NCI-H1694 (cell line): ENCODE data around the gene FBXW7.
A peak's percentile ranks its signal among the peaks of the same experiment; 100 is the strongest.
"Not testable (repeated sequence)": the region's sequence is repeated elsewhere in the genome, so short reads cannot be mapped to it uniquely, and the experiment has no call there.

ENCODE experiments used
- DNase-seq: peaks from one replicate; lab custom pipeline; 2025; lab: John Stamatoyannopoulos, UW

The FBXW7 gene

GRCh38 chr4:152535903-152536544, at the start of gene FBXW7:
Gene FBXW7 (minus strand): TSS chr4:152536092. CDS start chr4:152411803, 124,289 bp downstream.
- DNase-seq, result peak; percentile 93

- DNase-seq, result no peak
Measured at GRCh38 chr4:152585023-152585441, 49.1 kb upstream of the FBXW7 start.

GRCh38 chr4:152581536-152582160, 45.8 kb upstream of the FBXW7 start:
- no peak for DNase-seq

GRCh38 chr4:152579916-152580315, 44.0 kb upstream of the FBXW7 start:
- DNase-seq, result no peak

DNA sequence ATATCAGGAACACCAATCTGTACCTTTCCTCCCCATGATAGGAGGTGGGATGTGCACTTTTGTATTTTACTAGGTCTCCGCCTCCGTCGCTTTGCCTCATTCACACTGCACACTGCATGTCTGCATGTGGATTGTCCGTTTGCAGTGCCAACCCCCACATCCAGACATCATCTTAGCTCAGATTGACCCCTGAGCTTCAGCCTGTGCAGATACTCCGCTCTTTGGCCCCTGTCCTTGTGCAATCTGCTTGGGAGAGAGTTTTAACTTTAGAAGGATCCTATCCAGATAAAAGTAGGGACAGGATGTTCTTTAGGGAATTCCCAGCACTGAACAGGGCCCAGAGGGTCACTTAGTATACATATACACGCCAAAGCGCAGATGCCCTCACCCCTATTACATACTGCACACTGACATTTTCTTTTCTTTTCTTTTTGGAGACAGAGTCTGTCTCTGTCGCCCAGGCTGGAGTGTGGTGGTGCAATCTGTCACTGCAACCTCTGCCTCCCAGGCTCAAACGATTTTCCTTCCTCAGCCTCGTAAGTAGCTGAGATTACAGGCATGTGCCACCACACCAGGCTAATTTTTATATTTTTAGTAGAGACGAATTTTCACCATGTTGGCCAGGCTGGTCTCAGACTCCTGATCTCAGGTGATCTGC, 43.3 kb upstream of the FBXW7 start:
- DNase-seq, result no peak

DNA sequence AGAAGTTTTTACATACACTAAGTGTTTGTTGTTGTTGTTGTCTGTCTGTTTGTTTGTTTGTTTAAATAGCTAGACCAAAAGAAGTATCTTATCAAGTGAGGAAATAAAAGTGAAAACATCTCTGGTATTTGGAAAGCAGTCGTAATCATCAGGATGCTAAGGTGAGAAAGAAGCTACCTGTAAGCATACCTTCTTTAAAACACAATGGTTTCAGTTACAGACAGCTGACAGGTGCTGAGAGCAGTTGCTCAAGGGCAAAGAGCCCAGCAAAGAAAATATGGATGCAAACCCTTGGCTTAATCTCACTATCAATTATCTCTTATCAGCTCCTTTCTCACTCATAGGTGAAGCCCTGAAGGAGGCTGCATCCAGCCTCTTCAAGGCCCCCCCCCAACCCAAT, 42.8 kb upstream of the FBXW7 start:
- no peak for DNase-seq

DNA sequence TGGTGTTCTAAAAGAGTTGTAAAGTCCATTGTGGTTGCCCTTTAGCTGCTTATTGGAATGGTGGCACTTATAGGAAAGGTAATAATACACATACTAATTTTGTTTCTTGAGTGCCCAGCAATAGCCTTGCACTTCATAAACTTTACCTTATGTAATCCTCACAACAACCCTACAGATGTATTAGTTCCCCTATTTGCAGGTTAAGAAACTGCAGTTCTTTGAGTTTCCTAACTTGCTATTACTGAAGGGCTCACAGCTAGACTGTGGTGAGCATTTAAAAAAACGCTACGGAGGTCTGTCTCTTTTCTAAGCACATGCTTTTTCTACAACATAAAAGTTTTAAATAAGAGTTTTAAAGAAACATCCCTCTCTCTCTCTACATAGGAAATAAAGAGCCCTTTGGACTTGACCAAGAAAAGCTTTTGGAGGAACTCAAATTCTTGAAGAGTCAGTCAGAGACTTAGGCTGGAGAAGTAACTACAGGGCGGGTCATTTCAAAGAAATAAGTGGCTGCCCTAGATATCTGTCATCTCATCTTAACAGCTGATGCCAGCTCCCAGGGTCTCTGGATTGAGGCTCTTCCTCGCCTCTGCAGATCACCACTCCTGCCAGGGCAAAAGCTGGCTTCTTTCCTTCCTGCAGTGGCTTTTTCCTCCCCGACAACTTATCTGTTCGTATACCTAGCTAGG, 42.0 kb upstream of the FBXW7 start:
- DNase-seq, result no peak

- DNase-seq, result no peak
Measured at GRCh38 chr4:152575533-152575932, 39.6 kb upstream of the FBXW7 start.

- DNase-seq, result no peak
Measured at GRCh38 chr4:152573861-152574260, 38.0 kb upstream of the FBXW7 start.

- no peak for DNase-seq
Measured at GRCh38 chr4:152572417-152573086, 36.7 kb upstream of the FBXW7 start.

DNA sequence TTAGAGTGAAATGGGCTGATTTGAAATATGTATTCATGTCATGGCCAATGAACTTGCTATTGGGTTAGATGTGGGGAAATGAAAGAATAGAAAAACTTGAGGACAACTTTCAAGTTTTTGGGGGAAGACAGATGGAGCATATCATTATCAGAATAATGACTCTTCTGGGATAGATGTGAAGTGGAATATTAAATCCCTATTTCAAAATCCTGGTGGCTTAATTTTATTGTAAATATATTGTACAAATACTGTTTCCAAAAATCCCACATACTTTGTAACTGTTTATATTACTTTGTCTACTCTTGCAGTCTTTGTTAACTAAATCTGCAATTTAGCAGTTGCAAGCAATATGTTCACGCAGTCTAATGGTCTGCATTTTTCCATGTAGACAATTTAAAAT, 35.9 kb upstream of the FBXW7 start:
- no peak for DNase-seq

- DNase-seq, result no peak
Measured at GRCh38 chr4:152571296-152571695, 35.4 kb upstream of the FBXW7 start.

- DNase-seq, result no peak
Measured at GRCh38 chr4:152565333-152565732, 29.4 kb upstream of the FBXW7 start.

DNA sequence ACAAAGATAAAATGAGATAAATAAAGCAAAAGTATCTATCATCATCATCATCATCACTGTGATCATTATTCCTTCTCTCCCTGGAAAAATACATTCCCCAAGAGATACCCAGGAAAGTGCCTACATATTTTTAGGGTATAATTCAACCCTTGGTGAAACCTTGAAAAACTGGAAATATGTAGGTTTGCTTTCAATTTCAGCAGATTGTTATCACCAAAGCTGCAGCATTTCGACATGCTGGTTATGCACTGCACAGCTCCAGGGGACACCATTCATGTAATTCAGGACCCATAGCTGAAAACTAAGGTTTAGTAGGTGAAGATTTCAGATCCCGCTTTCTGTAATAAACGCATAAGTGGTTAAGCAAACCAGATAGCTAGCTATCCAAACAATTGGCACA, 28.4 kb upstream of the FBXW7 start:
- no peak for DNase-seq

DNA sequence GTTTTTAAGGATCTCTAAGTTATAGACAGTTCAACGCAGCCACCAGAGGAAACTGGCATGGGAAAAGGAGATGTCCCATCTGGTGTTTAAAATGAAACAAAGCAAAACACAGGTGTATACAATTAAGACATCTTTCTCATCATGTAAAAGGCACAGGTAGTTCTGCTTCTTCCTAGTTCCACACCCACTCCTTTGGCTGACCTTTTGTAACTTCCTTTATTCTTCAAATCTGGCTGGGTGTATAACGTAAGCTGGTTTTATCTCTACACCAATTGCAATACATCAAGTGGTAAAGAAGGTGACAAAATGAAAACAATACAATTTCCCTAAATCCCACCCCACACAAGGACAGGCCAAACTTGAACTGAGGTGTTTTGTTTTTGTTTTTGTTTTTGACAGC, 27.3 kb upstream of the FBXW7 start:
- DNase-seq, result no peak

DNA sequence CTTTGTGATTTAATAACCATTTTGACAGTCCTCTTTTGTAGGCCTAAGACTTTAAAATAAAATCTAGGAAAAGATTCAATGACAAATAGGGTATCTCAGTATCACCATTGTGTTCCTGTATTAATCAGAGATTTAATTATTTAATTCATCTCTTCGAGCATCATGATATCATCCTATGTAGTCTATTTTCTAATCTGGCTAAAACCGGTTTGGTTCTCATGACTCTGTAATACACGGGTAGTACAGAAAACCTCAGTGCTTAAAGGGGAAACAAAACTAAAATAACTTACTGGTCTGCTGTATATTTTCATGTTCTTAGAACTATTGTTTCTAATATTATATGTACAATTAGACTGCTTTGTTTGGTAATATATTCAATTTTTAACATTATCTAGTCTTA, 23.7 kb upstream of the FBXW7 start:
- DNase-seq, result no peak

- no peak for DNase-seq
Measured at GRCh38 chr4:152558396-152558795, 22.5 kb upstream of the FBXW7 start.

DNA sequence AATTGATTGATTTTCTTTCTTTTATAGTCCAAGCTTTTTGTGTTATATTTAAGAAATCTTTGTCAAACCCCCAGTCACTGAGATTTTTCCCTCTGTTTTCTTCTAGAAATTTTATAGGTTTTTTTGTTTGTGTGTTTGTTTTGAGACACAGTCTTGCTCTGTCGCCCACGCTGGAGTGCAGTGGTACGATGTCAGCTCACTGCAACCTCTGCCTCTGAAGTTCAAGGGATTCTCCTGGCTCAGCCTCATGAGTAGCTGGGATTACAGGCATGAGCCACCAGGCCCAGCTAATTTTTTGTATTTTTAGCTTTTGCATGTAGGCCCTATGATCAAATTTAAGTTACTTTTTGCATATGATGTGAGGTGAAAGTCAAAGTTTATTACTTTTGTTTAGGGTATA, 20.9 kb upstream of the FBXW7 start:
- no peak for DNase-seq

DNA sequence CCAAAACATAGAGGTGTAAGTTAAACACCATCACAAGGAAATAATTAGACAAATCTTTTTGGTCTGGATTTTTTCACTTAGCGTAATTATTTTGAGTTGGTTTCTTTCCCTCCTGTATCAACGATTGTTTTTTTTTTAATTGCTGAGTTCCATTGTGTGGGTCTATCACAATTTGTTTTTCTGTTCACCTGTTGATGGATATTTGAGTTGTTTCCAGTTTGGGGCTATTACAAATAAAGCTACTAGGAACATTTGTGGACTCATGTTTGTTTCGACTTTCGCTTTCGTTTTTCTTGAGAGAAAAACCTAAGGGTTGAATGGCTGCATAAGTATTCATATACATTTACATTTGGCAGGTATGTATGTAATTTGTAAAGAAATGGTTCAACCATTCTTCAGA, 20.4 kb upstream of the FBXW7 start:
- DNase-seq, result no peak

DNA sequence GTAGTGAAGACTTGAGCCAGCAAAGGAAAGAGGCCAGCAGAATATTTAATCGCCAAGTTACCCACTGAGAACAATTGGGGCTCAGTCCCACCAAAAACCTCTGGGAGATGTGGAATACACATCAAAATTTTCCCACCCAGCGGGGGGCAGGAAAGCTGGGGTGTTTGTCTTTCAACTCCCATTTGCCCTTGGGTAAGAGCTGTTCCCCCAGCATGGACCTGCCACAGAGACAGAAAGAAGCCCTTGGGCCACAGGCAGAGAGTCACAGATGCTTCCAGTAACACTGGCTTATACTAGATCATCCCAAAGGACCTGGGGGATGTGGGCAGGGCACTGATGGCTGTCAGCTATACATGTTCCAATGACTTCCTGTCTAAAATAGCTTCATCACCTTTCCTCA, 18.9 kb upstream of the FBXW7 start:
- DNase-seq, result no peak

DNA sequence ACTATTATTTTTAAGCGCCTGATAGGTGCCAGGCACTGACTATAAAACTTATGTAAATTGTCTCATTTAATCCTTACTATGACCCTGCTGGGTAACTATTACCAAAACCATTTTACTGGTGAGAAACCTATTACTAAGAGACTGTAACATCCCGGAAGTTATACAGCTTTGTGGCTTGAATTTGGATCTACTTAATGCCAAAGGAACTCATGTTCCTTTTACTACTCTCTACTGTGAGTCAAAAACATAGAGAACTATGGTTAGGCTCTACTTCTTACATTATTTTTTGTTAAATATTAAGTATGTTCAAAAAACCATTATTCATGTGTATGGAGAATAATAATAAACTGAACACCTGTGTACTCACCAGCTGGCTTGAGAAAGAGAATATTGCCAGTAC, 14.8 kb upstream of the FBXW7 start:
- not testable (repeated sequence) for DNase-seq

DNA sequence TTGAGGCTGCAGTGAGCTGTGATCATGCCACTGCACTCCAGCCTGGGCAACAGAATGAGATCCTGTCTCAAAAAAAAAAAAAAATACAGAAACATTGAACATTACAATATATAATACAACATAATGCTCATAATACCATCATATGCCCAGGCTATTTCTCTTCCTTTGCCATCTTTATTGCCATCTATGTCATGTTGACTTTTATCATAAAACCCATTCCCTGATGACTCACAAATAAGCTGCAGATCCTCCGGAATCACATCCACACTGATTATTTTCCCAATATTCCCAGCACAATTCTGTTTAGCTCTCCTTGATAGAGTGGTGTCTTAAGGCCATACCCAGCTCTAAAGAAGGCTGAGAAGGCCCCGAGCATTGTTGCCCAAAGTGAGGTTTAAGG, 9.2 kb upstream of the FBXW7 start:
- DNase-seq, result no peak
